Stomach (tissue), 9 donors: Measurements from ENCODE around the gene HOOK2. TPM values are rescaled to one million over a fixed set of nuclear protein-coding genes. Genes with fewer than 3 reads are reported as not detected.

Experiments
- DNase-seq, 2 donors: peaks; one replicate each; pipeline versions ENCODE4 v3.0.0 to v3.0.0-alpha.2; 2013 to 2019
- H3K27ac ChIP-seq, 5 donors: fragments of 200-600 bp in 4 of 5; sonication (generic) in 4 of 5; one replicate each; pipeline ENCODE4 v1.5.1; 2013 to 2019; ENCODE audit warnings: mild to moderate bottlenecking in 1 of 5, moderate library complexity in 1 of 5
- H3K27me3 ChIP-seq, 3 donors: fragments of 200-600 bp; sonication (generic); one replicate each; pipeline ENCODE4 v1.5.1; 2017 to 2019; ENCODE audit warnings: mixed run types in 1 of 3
- H3K36me3 ChIP-seq, 4 donors: fragments of 200-600 bp; sonication (generic); 1 replicate in 3 of 4; 2 replicates in 1 of 4; pipeline ENCODE4 v1.5.1; 2016 to 2019
- H3K4me1 ChIP-seq, 4 donors: fragments of 200-600 bp; sonication (generic); one replicate each; pipeline ENCODE4 v1.5.1; 2016 to 2019
- H3K4me3 ChIP-seq, 4 donors: fragments of 200-600 bp; sonication (generic) in 3 of 4; one replicate each; pipeline ENCODE4 v1.5.1; 2016 to 2019; ENCODE audit warnings: mild to moderate bottlenecking in 1 of 4
- H3K9me3 ChIP-seq, 4 donors: fragments of 200-600 bp; sonication (generic); one replicate each; pipeline ENCODE4 v1.5.1; 2016 to 2019
- CTCF ChIP-seq, 7 experiments: fragments of 450-650 bp in 4 of 7; fragments of 200-600 bp in 3 of 7; sonication (generic) in 3 of 7; IDR thresholded peaks; one replicate each; pipeline ENCODE4 v1.5.1; 2016 to 2019; ENCODE audit warnings: antibody characterized with exemption in 7 of 7, control low read depth in 2 of 7, mild to moderate bottlenecking in 1 of 7
- EP300 ChIP-seq: sonication (generic); formaldehyde crosslinking; IDR thresholded peaks from one replicate; pipeline ENCODE4 v1.6.1; 2017; ENCODE audit warnings: antibody characterized with exemption
- POLR2A ChIP-seq, 4 donors: fragments of 450-650 bp; IDR thresholded peaks; one replicate each; pipeline ENCODE4 v1.6.1; 2016; ENCODE audit warnings: antibody characterized with exemption in 4 of 4, control low read depth in 2 of 4, mild to moderate bottlenecking in 1 of 4, moderate library complexity in 1 of 4
- POLR2AphosphoS5 ChIP-seq, 3 donors: sonication (generic); formaldehyde crosslinking; IDR thresholded peaks; one replicate each; pipeline ENCODE4 v1.6.1; 2016; ENCODE audit warnings: antibody characterized with exemption in 3 of 3
- WGBS, 5 donors: extraction: QIAGEN DNeasy Blood & Tissue Kit in 3 of 5; methylation state at CpG; one replicate each; pipeline versions ENCODE4 v1.1.5 to v1.1.7; 2013 to 2018; 5-methylcytosine and 5-hydroxymethylcytosine counted together
- intact Hi-C: fragments of 100-400 bp; cut with DNase I; formaldehyde crosslinking; loops from one replicate; pipeline ENCODE4 v1.15.1; 2023; ENCODE audit warnings: low total_unique reads
- polyA plus RNA-seq, 3 donors: library from polyadenylated mRNA; stranded (reverse); fragments of 200-250 nt; gene quantifications; one replicate each; pipeline ENCODE4 v1.2.3, GENCODE V29; 2013
- total RNA-seq, 5 donors: library from RNA; depleted of rRNA; stranded (reverse); fragments of >200 nt; gene quantifications; one replicate each; pipeline versions ENCODE4 v1.1.0 to v1.2.3, GENCODE V29; 2014 to 2016
- donor health status: healthy with polysubstance abuse.
- donor health status: Bipolar disorder and iron deficiency.
- donor health status: healthy.

HOOK2 gene
- total and polyA plus RNA-seq, 8 donors: 30.1 to 797 (median 70.4) TPM

- DNase-seq: peak; percentile 80 to 96
- peak overlapping the region; percentile 41 to 52 (median 50) for H3K4me3 ChIP-seq
- no peaks in the 10 kb centered on the region for H3K36me3 ChIP-seq
- peaks cover 66 to 92% (median 82%) of the 10 kb centered on the region in 4 donors for H3K4me1 ChIP-seq
- H3K27me3 ChIP-seq: no peaks in the 10 kb centered on the region
- H3K9me3 ChIP-seq: no peaks in the 10 kb centered on the region
- WGBS, 5 donors: 2 to 3% (median 2%) methylated on average over 51 to 88 of the region's 88 CpGs
- peak overlapping the region; percentile 92 to 100 (median 95) for H3K27ac ChIP-seq
- TF ChIP-seq POLR2A (IDR thresholded peaks at IDR 0.05) (peak in 1 of 4 donors; percentile 8), EP300 (peak; percentile 99), CTCF (IDR thresholded peaks at IDR 0.05) (no peak), POLR2AphosphoS5 (IDR thresholded peaks at IDR 0.05) (peak; percentile 2 to 94 (median 90))
- intact Hi-C loops: no loop called here
Observed at GRCh38 chr19:12782424-12783290, 7.3 kb upstream of the HOOK2 start.

- Histone ChIP-seq H3K4me3 (peak overlapping the region; percentile 41 to 52 (median 50)), H3K9me3 (no peaks in the 10 kb centered on the region), H3K36me3 (no peaks in the 10 kb centered on the region), H3K4me1 (peaks cover 66 to 91% (median 82%) of the 10 kb centered on the region in 4 donors), H3K27ac (peak overlapping the region; percentile 92 to 100 (median 95)), H3K27me3 (no peaks in the 10 kb centered on the region)
- DNase-seq: no peak
- intact Hi-C loops: no loop called here
- 0 to 3% (median 1%) methylated on average over 12 of the region's 12 CpGs for WGBS, 5 donors
- TF ChIP-seq CTCF (IDR thresholded peaks at IDR 0.05): no peak
- TF ChIP-seq POLR2A (IDR thresholded peaks at IDR 0.05): peak in 1 of 4 donors; percentile 48
- peak in 1 of 3 donors; percentile 88 for TF ChIP-seq POLR2AphosphoS5 (IDR thresholded peaks at IDR 0.05)
- TF ChIP-seq EP300: no peak
Observed at GRCh38 chr19:12782174-12782423, 6.7 kb upstream of the HOOK2 start.

- TF ChIP-seq POLR2AphosphoS5 (IDR thresholded peaks at IDR 0.05) (peak; percentile 6 to 47 (median 32)), CTCF (IDR thresholded peaks at IDR 0.05) (no peak)
- WGBS, 5 donors: 55 to 84% (median 66%) methylated on average over 12 to 15 of the region's 15 CpGs
- Histone ChIP-seq H3K27me3 (no peaks in the 10 kb centered on the region), H3K9me3 (no peaks in the 10 kb centered on the region), H3K4me3 (peak overlapping the region; percentile 57 to 68 (median 66)), H3K4me1 (peaks cover 40 to 85% (median 71%) of the 10 kb centered on the region in 4 donors), H3K27ac (peak overlapping the region; percentile 95 to 100 (median 96)), H3K36me3 (peaks cover 0 to under 1% (median 0%) of the 10 kb centered on the region in 4 donors)
- intact Hi-C loops: no loop called here
- peak in 1 of 2 donors; percentile 88 for DNase-seq
Observed at GRCh38 chr19:12779162-12779993, 4.0 kb upstream of the HOOK2 start.

- peak overlapping the region; percentile 57 to 68 (median 66) for H3K4me3 ChIP-seq
- TF ChIP-seq EP300: no peak
- H3K9me3 ChIP-seq: no peaks in the 10 kb centered on the region
- H3K27me3 ChIP-seq: no peaks in the 10 kb centered on the region
- intact Hi-C loops: no loop called here
- peak overlapping the region; percentile 95 to 100 (median 96) for H3K27ac ChIP-seq
- no peak for DNase-seq
- H3K36me3 ChIP-seq: peaks cover 0 to 5% (median 0%) of the 10 kb centered on the region in 4 donors
- H3K4me1 ChIP-seq: peaks cover 34 to 85% (median 70%) of the 10 kb centered on the region in 4 donors
- 43 to 63% (median 51%) methylated on average over 5 to 6 of the region's 6 CpGs for WGBS, 5 donors
Observed at GRCh38 chr19:12778905-12779161, 3.5 kb upstream of the HOOK2 start.
